GM19193 (cell line): Measurements from ENCODE around the gene PTPRG.

Experiments
- POLR2A ChIP-seq: IDR thresholded peaks from 4 replicates; pipeline ENCODE4 v1.6.1; 2011; ENCODE audit not compliant: insufficient read depth, insufficient read length; ENCODE audit errors: extremely low read depth

Gene PTPRG

DNA sequence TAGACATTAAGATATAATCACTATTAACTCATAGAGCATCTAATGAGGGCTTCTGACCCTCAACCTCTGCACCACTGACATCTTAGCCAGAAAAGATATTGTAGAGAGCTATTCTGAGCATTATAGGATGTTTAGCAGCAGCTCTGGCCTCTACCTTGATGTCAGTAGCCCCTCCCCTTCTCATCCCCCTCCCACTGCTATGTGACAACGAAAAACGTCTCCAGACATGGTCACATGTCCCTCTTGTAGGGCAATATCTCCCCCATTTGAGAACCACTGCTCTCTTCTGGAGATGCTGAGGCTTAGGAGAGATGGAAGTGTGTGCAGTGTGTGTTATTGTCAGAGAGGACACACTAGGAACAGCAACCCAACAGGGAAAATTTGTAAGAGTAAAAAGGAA lies 569.7 kb downstream of the PTPRG start:
- TF ChIP-seq POLR2A, result no peak

DNA sequence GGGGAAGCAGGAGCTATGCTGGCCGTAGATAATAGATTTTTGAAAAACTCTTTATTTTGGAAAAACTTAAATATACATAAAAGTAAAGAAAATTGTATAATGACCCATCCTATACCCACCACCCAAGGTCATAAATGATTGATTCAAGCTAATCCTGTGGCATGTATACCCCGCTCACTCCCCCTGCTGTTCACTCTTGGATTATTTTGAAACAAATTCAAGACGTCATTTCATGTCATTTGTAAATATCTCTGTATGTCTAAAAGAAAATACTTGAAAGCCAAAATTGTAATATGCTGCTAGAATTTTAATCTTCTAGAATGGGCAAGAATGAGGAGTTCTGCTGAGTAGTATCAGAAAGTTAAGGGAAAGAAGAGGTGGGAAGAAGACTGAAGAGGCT lies 570.2 kb downstream of the PTPRG start:
- no peak for TF ChIP-seq POLR2A

DNA sequence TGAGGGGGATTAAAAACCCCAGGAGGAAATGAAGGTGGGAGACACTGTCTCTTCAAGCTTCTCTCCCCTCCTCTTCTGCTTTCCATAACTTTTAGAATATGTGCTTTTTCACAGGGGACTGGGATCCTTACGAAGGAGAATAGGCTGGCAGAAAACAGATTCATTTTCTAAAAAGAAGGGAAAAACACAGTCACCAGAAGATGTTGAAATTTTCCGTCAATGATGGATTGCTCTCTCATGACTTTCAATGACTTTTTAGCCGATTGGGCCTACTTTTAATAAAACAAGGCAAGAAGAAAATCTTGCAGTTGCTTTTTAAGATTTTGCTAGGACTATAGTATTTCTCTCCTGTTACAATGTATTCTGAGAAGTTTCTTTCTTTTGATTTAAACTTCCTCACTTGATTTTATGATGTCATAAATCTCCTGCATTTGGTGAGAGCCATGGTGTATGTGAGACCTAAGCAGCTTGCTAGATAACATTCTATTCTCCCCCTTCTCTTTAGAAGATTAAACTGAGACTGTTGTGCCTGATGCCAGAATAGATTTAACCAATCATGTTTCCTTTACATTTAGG lies 570.7 kb downstream of the PTPRG start:
- TF ChIP-seq POLR2A, result no peak

DNA sequence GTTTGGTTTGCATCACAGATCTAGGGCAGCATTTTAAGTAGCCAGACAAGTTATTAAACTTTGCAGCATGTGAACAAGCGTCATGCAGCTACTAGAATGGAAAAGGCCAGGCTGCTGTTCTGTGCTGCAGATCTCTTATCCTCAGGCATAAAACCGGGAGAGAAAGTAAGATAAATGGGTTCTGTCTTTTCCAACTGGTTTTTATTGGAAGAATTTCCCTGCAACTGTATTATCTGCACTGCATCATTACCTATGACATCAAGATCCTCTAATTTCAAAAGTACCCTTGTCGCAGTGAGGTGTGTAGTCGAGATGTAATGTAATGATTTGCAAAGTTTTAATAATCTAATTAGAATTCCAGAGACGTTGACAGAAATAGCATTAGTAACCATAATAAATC lies 571.6 kb downstream of the PTPRG start:
- no peak for TF ChIP-seq POLR2A

DNA sequence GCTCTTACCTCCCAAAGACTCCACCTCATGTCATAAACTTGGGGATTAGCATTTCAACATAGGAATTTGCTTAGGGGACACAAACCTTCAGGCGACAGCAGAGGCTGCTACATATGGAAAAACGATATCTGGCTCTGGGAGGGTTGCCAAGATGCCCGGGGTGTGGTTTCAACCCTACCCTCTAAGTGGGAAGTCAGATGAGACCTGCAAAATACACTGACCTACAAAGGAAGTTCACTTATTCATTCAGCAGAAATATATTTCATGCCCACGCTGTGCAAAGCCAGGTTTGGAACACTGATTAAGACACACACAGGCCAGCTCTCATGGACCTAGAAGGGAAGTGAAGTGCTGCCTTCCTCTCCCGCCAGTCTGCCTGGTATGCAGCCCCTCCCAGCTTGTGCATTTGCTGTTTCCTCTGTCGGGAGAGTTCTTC lies 572.7 kb downstream of the PTPRG start:
- no peak for TF ChIP-seq POLR2A

DNA sequence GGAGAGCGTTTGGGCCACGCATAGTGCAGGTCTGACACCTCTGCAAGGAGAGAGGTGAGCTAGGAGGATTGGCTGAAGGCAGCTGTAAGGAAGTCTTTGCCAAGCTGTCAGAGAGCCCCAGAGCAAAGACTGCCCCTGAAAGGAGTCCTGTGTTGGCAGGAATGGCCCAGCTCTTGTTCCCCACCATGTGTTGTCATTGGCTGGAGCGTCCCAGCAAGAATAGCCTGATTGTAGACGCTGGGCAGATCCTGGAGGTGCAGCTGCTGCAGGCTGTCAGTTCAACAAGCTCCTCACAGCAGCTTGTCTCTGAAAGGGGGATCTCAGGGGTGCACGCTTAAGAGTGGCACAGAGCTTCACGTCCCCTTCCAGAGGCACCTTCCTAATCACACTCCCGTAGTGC lies 574.4 kb downstream of the PTPRG start:
- TF ChIP-seq POLR2A, result no peak

DNA sequence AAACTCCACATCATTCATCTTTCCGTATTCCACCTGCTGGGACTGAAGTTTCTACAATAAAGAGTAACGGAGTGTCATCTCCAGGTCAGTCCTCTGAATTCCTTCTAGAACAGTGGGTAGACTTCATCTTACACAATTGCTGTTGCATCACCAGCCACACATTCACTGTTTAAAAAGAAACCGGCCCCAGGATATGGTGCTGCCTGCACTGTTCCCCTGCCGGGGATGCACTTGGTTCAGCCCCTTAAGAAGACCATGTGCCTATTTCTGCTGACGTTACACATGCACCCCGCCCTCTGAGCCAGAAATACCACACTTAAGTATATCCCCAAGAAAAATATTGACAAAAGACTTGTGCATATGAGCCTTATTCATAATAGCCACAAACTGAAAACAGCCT lies 578.6 kb downstream of the PTPRG start:
- no peak for TF ChIP-seq POLR2A

DNA sequence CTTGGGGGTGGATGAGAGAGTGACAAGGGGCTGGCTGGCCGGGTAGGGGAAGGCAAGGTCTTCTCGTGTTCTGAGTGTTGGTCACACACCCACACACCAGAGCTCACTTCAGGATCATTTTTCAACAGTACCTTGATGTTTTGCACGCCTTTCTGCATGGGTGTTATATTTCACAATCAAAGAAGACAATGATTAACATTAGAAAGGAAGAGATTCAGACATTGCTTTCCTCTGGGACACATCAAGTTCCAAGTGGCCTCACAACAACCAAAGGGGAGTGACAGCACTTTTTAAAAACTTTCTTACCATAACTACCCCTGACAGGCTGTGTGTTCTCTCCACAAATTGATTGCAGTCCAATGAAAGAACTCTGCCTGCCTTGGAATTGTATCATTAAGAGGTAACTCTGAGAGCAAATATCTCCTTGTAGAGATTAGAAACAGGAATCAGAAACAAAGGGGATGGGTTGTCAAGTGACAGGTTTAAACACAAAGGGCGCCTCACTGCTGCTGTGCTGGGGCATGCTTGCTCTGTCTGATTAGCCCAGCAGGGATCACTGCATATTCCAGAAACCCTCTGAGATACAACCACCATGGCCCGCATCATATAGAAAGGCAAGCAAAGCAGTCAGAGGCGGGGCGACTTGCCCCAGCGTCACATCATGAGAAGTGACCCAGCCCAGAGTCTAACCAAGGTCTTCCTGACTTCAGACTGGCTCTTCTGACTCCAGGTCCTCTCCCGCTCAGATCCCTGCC lies 581.1 kb downstream of the PTPRG start:
- no peak for TF ChIP-seq POLR2A

DNA sequence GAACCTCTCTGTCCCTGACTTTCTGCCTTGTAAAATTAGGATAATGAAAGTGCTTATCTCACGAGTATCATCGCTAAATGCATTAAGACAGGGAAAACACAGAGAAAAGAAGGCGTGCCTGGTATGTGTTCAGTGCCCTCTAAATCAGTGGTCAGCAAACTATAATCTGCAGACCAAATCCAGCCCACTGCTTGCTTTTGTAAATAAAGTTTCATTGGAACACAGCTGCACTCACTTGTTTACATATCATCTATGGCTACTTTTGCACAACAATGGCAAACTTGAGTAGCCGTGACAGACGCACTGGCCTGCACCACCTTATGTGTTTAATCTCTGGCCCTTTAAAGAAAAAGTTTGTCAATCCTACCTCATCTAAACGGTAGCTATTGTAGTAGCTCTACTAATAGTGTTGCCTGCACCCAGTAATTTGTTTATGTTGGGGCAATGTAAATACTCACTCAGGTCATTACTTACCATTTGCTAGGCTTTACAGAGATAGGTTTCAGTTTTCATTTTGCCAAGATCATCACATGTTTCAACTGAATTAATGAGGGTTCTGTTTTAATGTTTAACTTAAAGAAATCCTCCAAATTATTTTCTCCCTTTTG lies 582.6 kb downstream of the PTPRG start:
- TF ChIP-seq POLR2A, result no peak

DNA sequence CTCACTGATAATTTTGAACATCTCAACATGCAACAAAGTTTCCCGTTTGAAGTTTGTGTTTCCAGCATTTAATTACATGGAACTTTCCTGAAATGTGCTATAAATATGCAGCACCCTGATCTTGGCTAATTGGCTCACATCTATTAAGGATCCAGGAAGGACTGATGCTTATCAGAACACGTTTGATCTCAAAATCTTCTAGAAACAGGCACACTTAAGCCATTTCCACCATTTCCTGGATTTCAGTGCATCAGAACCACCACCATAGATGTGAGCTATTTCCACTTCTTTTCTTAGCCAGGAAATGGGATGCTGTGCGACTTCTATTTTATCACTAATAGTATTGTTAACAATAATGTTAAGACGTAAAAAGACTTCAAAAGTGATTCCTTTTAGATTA lies 583.1 kb downstream of the PTPRG start:
- no peak for TF ChIP-seq POLR2A

DNA sequence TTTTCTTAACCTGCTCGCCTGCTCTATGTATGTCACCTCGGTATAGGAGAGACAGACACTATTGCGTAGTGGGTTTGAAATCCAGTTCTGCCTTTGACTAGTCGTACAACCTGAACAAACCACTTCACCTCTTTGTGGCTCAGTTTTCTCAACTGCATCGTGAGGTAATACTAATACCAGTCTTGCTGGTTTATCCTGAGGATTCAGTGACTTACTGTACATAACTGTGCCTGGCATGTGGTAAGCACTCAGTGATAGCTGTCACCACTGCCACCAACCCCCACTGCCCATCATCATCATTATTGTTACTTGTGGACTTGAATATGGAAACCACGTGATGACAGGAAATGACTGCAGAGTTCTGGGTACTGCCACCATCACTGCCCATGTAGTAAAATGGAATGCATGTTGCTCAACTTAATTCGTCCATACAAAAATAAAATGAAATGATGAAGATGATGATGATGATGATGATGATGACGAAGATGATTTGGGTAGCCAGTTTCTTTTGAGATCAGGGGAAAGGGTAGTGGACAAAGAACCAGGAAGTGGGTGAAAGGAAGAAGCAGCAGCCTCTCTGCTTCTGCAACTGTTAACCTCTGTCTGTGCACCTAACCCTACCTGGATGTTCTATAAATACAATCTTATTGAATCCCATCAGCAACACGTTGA lies 583.9 kb downstream of the PTPRG start:
- no peak for TF ChIP-seq POLR2A

DNA sequence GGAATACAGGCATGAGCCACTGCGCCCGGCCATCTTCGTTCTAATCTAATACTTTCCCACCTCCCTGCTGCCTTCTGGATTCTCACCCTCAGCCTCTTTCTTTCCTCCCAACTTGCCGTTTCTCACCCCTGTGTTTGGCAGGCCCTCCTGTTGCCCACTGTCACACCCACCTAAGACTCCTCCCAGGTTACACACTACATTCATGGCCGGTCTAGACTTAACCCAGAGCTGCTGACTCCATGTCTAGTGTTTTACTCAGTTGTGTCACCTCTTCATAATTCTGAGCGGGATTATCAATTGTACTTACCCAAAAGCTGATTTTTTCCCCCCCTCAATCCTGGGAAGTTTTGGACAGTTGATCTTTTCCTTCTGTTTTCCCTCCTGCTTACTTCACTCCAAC lies 588.2 kb downstream of the PTPRG start:
- TF ChIP-seq POLR2A, result no peak

DNA sequence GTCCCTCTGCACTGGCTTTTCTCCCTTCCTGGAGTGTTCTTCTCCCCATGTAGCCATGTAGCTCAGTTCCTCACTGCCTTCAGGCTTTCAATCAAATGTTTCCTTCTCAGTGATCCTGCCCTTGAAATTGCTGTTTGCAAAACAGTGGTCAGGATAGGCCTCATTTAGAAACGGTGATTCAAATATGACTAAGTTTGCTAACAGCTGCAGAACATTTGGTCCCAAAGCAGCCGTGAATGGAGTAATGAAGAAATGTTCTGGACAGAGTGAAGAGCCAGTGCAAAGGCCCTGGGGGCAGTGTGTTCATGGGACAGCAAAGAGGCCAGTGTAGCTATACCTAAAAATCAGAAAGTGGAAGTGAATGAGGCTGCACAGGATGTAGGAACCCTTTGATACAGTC lies 588.6 kb downstream of the PTPRG start:
- no peak for TF ChIP-seq POLR2A

DNA sequence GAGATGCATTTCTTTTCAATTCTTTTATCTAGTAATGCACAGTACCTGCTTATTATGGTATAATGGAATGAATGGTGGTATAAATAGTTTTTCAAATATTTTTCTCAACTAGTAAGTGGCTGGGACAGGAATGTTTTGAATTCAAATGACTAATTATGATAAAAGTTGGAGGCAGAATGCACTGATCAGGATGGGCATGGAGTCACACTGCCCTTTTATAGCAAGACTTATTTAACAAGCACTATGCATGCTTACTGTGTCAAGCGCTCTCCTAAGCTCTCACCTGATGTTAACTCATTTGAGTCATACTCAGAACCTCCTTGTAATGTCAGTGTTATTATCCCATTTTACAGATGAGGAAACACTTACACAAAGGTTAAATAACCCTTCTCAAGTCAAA lies 590.2 kb downstream of the PTPRG start:
- no peak for TF ChIP-seq POLR2A

DNA sequence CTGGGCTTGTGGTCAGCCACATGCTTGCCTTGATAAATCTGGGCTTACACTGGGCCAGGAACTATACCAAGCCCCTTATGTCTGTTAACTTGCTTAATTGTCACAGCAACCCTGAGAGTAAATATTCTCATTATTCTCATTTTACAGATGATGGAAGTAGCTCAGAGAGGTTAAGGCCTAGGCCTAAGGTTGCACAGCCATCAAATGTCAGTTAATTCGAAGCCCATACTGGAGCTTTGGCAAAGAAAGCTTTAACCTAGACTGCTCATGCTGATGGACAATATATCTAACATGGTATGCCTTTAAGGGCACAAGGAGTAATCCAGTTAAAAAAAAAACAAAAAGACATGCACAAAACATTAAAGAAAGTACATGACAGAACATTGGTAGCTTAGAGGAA lies 591.9 kb downstream of the PTPRG start:
- TF ChIP-seq POLR2A, result no peak

DNA sequence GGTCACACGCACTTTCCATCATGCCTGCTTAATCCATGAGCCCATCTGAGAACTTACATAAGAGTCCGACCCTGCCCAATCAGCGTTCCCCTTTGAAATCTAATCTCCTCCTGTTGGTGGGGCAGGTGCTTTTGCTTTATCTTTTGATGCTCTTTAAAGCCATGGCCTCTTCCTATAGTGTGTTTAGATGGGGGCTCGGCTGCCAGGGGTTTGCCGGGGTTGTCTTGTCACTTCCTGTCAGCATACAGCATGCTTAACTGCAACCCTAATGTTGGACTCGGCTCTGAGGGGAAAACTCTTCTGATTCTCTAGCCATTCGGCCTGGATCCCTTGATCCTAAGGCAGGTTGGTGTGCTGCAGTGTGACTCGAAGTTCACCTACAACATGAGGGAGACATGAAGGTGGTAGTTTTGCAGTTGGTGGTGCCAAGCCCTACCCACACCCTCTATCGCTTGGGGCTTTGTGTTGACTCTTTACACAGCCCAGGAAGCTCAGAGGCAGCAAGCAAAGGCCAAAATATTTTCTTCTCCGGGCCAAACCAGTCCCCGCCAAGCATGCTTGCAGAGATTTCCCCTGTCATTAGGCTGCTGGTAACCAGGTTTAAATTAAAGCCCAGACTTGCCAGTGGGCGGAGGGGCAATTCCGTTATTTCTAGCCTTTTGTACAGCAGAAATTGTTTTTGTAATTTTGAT lies 593.2 kb downstream of the PTPRG start:
- no peak for TF ChIP-seq POLR2A

DNA sequence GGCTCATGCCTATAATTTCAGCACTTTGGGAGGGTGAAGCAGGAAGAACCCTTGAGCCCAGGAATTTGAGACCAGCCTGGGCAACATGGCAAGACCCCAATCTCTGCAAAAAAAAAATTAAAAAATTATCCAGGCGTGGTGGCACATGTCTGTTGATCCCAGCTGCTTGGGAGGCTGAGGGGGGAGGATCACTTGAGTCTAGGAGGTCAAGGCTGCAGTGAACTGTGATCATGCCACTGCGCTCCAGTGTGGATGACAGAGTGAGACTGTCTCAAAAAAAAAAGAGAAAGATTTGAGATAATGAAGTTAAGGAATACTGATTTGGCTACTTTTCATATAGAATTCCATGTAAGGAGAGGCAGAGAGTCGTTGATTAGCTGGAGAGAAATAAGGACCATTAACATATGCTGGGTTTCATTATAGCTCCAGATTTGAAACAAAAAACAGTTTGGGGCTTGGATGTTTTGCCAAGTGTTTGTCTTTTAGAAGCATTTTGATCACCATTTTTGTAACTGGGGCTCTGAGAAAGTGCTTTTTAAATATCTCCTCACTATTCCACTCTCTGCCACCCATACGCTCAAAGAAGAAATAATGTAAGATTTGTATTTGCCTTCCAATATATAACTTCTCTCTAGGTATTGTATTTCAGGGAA lies 597.8 kb downstream of the PTPRG start:
- no peak for TF ChIP-seq POLR2A
